GM19463 (cell line): Measurements from ENCODE around the gene HHAT.
"Not testable (repeated sequence)": the region's sequence is repeated elsewhere in the genome, so short reads cannot be mapped to it uniquely, and the experiment has no call there.

Experiments used
- ATAC-seq: cut with Tn5 transposase; IDR thresholded peaks from one replicate; pipeline ENCODE4 v1.9.1; 2021; ENCODE audit warnings: mild to moderate bottlenecking, moderate library complexity; ENCODE audit not compliant: unreplicated experiment

The HHAT gene

GRCh38 chr1:210385228-210385627 is 56.5 kb downstream of the HHAT start:
- ATAC-seq = no peak

GRCh38 chr1:210394281-210394821 is 65.6 kb downstream of the HHAT start:
- peak; percentile 74 for ATAC-seq

GRCh38 chr1:210396541-210396940 is 67.8 kb downstream of the HHAT start:
- no peak for ATAC-seq

DNA sequence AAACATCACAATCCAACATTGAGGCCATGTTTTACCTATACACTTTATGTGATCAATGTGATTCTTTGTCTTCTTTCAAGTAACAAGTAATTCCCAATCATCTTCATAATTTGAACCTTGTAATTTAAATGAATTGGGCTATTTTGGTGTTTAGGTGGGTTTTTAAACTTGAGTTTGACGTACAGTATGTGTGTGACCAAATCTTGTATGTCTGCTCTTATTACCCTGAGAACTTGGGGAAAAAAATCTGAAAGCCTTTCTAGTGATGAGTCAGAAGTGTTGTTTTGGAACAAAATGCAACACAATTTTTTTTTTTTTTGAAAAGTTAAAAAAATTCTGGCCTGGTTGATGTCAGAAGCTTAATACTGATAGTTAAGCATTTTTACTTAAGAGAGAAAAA is 68.5 kb downstream of the HHAT start:
- ATAC-seq = no peak

DNA sequence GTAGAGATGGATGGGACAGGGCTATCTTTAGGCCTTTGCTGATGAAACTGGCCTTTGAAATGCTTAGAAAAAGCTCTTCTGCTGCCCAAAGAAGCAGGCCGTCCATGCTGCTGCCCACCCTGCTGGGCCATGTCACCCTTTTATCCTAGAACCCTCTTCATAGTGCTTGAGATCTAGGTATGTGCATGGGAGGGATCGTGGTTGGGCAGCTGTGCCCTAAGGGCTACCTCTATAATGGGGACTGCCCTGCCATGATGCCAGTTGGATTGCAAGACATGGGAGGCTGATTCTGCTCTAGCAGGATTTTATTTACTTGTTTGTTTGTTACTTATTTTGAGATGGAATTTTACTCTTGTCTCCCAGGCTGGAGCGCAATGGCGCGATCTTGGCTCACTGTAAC is 69.0 kb downstream of the HHAT start:
- ATAC-seq = no peak

DNA sequence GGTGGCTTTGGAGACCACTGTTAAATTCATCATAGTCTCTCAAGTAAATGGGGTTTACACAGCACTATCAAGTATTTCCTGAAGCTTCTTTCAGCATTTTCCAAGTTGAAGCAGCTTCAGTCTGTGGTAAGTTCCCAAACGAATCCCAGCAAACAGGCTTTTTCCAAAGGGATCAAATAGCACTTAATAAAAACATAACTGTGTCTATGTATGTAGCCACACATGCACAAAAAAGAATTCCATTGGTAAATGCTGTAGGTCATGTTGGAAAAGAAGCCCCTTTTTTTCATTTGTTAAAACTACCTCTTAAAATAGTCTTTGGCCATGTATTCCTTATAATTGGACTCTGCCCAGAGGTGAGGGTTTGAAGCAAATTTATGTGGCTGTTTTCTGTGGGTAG is 69.8 kb downstream of the HHAT start:
- no peak for ATAC-seq

DNA sequence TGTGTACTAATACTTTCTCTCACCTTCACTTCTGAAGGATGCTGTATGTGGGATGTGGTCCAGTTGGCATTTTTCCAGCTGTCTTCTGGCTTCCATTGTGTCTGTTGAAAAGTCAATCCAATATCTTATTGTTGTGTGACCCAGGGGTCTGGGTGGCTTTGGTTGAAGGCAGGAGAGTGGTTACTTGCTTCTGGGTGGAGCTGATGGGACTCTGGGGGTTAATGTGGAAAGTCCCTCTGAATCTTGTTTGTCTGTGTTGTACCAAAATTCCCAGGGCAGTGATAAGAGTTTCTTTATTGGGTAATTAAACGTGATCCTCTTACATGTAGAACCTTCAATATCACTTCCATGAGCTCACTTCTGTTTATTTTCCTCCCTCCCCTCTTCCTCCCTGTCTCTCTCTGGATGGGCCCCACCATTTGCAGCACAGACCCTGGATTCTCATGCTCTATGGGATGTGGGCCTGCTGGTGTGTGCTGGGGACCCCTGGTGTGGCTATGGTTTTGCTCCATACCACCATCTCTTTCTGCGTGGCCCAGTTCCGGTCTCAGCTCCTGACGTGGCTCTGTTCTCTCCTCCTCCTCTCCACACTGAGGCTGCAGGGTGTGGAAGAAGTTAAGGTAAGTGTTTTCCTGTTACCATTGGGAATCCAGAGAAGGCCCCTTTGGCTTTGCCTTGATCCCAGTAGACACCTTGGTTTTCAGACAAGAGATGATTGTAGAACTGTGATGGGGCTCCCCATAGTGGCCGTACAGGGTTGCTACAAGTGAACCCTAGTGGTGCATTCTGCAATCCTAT is 71.5 kb downstream of the HHAT start:
- peak; percentile 87 for ATAC-seq

GRCh38 chr1:210402560-210402959 is 73.9 kb downstream of the HHAT start:
- no peak for ATAC-seq

- no peak for ATAC-seq
These were observed 76.6 kb downstream of the HHAT start for GRCh38 chr1:210405316-210405715.

- ATAC-seq = not testable (repeated sequence)
These were observed 77.6 kb downstream of the HHAT start for GRCh38 chr1:210406341-210406740.

DNA sequence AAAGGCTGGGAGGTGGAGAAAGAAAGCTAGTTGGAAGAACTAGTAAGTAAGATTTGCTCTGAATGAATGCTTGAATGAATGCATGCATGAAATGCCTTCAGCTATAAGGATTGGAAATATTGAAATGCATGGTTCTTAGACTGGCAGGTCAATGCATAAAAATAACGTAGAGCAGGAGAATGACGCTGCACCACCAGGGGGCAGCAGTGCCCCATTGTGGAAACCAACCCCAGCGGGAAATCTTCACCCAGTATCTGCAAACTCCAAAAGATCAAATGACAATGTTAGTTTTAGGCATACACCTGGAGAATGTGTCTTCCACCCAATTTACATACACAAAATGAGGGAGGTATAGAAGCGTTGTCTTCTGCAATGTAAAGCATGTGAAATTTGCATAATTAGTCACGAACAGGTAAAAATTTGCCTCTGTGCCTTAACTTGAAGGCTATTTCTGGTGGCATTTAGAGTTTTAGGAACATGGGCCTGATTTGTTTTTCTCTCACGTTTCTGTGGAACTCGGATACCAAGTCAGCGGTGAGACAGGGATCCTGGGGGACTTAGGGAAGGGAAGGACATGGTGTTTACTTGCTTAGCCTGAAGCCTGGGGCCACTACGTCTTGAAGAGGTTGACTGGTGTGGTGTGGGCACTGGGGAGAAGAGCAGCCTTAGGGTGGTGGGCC is 78.6 kb downstream of the HHAT start:
- peak; percentile 75 for ATAC-seq

- ATAC-seq = no peak
These were observed 79.2 kb downstream of the HHAT start for GRCh38 chr1:210407887-210408252.

DNA sequence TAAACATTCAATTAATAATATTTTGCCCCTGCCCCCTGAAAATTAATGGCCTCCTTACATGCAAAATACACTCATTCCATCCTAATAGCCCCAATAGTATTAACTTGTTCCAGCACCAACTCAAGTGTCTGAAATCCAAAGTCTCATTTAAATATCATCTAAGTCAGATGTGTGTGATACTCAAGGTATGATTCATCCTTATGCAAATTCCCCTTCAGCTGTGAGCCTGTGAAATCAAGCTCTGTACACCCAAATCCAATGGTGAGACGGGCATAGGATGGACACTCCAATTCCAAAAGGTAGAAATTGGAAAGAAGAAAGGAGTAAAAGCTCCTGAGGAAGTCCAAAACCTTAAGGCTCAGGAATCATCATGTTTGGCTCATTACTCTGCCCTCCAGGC is 83.5 kb downstream of the HHAT start:
- ATAC-seq = no peak

DNA sequence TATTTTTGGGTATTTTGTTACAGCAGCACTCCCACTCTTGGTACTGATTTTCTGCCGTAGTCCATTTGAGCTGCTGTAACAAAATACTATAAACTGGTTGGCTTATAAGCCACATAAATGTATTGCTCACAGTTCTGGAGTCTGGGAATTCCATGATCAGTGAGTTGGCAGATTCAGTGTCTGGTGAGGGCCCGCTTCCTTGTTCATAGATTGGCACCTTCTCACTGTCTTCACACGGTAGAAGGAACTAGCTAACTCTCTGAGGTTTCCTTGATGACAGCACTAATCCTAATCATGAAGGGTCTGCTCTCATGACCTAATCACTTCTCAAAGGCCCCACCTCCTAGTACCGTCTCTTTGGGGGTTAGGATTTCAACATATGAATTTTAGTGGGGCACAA is 85.2 kb downstream of the HHAT start:
- no peak for ATAC-seq

GRCh38 chr1:210415846-210416448 is 87.2 kb downstream of the HHAT start:
- ATAC-seq = no peak

GRCh38 chr1:210416681-210417080 is 88.0 kb downstream of the HHAT start:
- no peak for ATAC-seq

GRCh38 chr1:210417881-210418280 is 89.2 kb downstream of the HHAT start:
- no peak for ATAC-seq

DNA sequence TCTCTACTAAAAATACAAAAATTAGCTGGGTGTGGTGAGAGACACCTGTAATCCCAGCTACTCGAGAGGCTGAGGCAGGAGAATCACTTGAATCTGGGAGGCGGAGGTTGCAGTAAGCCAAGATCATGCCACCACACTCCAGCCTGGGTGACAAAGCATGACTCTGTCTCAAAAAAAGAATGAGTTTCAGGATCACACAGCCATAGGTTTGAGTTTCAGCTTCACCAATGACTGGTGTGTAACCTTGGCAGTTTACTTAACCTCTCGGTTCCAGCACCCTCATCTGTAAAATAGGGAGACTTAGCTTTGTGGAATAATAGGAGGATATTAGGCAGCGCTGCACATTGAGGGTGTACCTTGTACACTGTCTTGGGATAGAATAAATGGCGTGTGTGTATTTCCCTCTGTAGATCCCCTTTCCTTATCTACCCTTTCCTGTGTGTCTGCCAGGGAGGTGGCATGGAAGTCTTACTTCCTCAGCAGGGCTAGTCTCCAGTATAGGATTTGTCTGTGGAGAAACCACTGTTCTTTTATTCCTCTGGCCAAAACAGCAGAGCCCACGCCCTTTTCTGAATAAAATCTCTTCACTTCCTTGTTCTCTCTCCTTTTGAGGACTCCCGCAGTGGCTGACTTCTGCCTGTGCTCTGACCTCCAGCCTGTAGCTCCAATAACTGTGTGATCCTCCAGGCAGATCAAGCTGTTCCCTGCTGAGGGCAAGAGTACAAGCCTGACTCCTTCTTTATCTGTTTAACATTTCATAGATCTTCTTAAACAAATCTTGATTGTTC is 90.4 kb downstream of the HHAT start:
- ATAC-seq = no peak

DNA sequence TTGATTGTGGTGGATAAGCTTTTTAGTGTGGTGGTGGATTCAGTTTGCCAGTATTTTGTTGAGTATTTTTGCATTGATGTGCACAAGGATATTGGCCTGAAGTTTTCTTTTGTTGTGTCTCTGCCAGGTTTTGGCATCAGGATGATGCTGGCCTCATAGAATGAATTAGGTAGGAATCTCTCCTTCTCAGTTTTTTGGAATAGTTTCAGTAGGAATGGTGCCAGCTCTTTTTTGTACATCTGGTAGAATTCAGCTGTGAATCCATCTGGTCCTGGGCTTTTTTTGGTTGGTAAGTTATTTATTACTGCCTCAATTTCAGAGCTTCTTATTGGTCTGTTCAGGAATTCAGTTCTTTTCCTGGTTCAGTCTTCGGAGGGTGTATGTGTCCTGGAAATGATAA is 98.0 kb downstream of the HHAT start:
- not testable (repeated sequence) for ATAC-seq

- no peak for ATAC-seq
These were observed 100.0 kb downstream of the HHAT start for GRCh38 chr1:210428696-210429095.

DNA sequence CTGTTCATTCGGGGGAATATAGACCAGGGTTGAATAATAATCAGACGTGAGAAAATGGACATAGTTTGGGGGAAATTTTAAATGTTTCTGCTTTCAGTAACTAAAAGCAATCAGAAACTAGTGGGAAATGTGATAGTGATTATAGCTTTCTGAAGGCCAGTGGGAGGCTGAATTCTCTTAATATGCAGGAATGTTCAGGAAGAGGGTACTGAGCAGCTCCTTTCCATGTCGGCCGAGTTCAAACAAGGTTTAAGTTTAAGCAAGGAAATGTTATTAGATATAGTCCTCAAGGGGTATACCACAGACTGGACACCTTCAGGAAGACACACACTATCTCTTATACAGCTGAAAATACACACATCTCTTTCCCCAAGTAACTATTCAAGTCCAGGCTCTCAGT is 105.5 kb downstream of the HHAT start:
- no peak for ATAC-seq
